OCI-LY3 (cell line): Measurements from ENCODE around the gene YWHAE.
A peak's percentile ranks its signal among the peaks of the same experiment; 100 is the strongest.
"Not testable (repeated sequence)": the region's sequence is repeated elsewhere in the genome, so short reads cannot be mapped to it uniquely, and the experiment has no call there.

Experiments used
- H2AFZ ChIP-seq: fragments of 200-600, 300-600 bp; shearing (Covaris generic); 2 replicates; pipeline ENCODE4 v1.6.0; 2014; ENCODE audit warnings: antibody characterized with exemption, low read depth, low read length
- H3K27ac ChIP-seq: fragments of 200-600, 300-600 bp; sonication (generic); 2 replicates; pipeline ENCODE4 v1.5.1; 2014; ENCODE audit warnings: mild to moderate bottlenecking, low read length, moderate library complexity, mixed read lengths
- H3K27me3 ChIP-seq: fragments of 200-600, 300-600 bp; sonication (generic); 2 replicates; pipeline ENCODE4 v1.6.1; 2014; ENCODE audit warnings: low read depth, low read length, mixed read lengths
- H3K36me3 ChIP-seq: fragments of 200-600, 300-600 bp; sonication (generic); replicated peaks from 2 replicates; pipeline ENCODE3; 2014; ENCODE audit warnings: low read depth, low read length, mixed read lengths
- H3K4me1 ChIP-seq: fragments of 300-600, 200-600 bp; sonication (generic); 2 replicates; pipeline ENCODE4 v1.6.1; 2014; ENCODE audit warnings: low read length, mixed read lengths
- H3K4me2 ChIP-seq: fragments of 200-600, 300-600 bp; sonication (generic); 2 replicates; pipeline ENCODE4 v1.6.1; 2014; ENCODE audit warnings: low read length, mixed read lengths
- H3K4me3 ChIP-seq: fragments of 300-600, 200-600 bp; sonication (generic); 2 replicates; pipeline ENCODE4 v1.5.1; 2014; ENCODE audit warnings: antibody characterized with exemption, mild to moderate bottlenecking, low read length, moderate library complexity
- H3K79me2 ChIP-seq: fragments of 300-600, 200-600 bp; shearing (Covaris generic); 2 replicates; pipeline ENCODE4 v1.6.1; 2014; ENCODE audit warnings: mild to moderate bottlenecking, low read length, mixed read lengths
- H3K9ac ChIP-seq: fragments of 300-600, 200-600 bp; shearing (Covaris generic); 2 replicates; pipeline ENCODE4 v1.6.0; 2014; ENCODE audit warnings: mild to moderate bottlenecking, low read length, moderate library complexity
- H3K9me3 ChIP-seq: fragments of 200-600, 300-600 bp; shearing (Covaris generic); 2 replicates; pipeline ENCODE4 v1.6.1; 2014; ENCODE audit warnings: low read length, mixed read lengths; ENCODE audit not compliant: insufficient read depth
- H4K20me1 ChIP-seq: fragments of 200-600, 300-600 bp; sonication (generic); 2 replicates; pipeline ENCODE4 v1.6.1; 2016; ENCODE audit warnings: low read length, mixed read lengths; ENCODE audit not compliant: insufficient read depth
- CTCF ChIP-seq: fragments of 200-600, 300-600 bp; sonication (generic); IDR thresholded peaks from 2 replicates; pipeline ENCODE4 v1.5.1; 2014; ENCODE audit warnings: antibody characterized with exemption, low read length, low read depth
- EZH2phosphoT487 ChIP-seq: fragments of 200-600 bp; shearing (Covaris generic); IDR thresholded peaks from 2 replicates; pipeline ENCODE4 v1.6.1; 2018; ENCODE audit warnings: antibody characterized with exemption, mixed run types, low read depth

The YWHAE gene

GRCh38 chr17:1379208-1379929 lies 20.7 kb downstream of the YWHAE start:
- H3K4me1 ChIP-seq = peaks cover 42% of the 10 kb centered on the region
- peaks cover 99% of the 10 kb centered on the region for H4K20me1 ChIP-seq

GRCh38 chr17:1378476-1378860 lies 21.6 kb downstream of the YWHAE start:
- H3K4me2 ChIP-seq, H3K9me3 ChIP-seq, H3K27ac ChIP-seq, H3K27me3 ChIP-seq, H2AFZ ChIP-seq, H3K4me3 ChIP-seq, H3K9ac ChIP-seq: not testable (repeated sequence)
- H3K4me1 ChIP-seq = peaks cover 44% of the 10 kb centered on the region
- peaks cover 17% of the 10 kb centered on the region for H3K36me3 ChIP-seq
- peaks cover 100% of the 10 kb centered on the region for H3K79me2 ChIP-seq
- H4K20me1 ChIP-seq = peaks cover 99% of the 10 kb centered on the region

More at GRCh38 chr17:1379208-1379929, 20.7 kb downstream of the YWHAE start:
- Histone ChIP-seq H3K9me3 (no peaks in the 10 kb centered on the region), H3K4me2 (no peak overlapping the region), H3K4me3 (no peak overlapping the region), H3K79me2 (peaks cover 100% of the 10 kb centered on the region), H3K9ac (no peak overlapping the region), H3K27ac (no peak overlapping the region), H3K36me3 (peaks cover 13% of the 10 kb centered on the region), H3K27me3 (no peaks in the 10 kb centered on the region), H2AFZ (no peak overlapping the region)
- no peak for TF ChIP-seq EZH2phosphoT487
- TF ChIP-seq CTCF = no peak

- TF ChIP-seq CTCF (no peak), EZH2phosphoT487 (no peak)
- Histone ChIP-seq H3K9ac (no peak overlapping the region), H3K27me3 (no peaks in the 10 kb centered on the region), H3K27ac (no peak overlapping the region), H2AFZ (no peak overlapping the region), H3K4me3 (no peak overlapping the region), H3K4me1 (peaks cover 44% of the 10 kb centered on the region), H3K79me2 (peaks cover 100% of the 10 kb centered on the region), H3K9me3 (no peaks in the 10 kb centered on the region), H3K4me2 (no peak overlapping the region), H3K36me3 (peaks cover 20% of the 10 kb centered on the region), H4K20me1 (peaks cover 99% of the 10 kb centered on the region)
These were observed 22.7 kb downstream of the YWHAE start for GRCh38 chr17:1377334-1377733.

- Histone ChIP-seq H3K4me2 (0 out of 2 replicates have a peak overlapping the region, but pooled peaks have one; percentile 14), H3K36me3 (peaks cover 22% of the 10 kb centered on the region), H4K20me1 (peaks cover 100% of the 10 kb centered on the region), H3K4me1 (peaks cover 44% of the 10 kb centered on the region), H3K79me2 (peaks cover 100% of the 10 kb centered on the region), H3K27me3 (no peaks in the 10 kb centered on the region), H3K9me3 (no peaks in the 10 kb centered on the region), H2AFZ (no peak overlapping the region), H3K27ac (no peak overlapping the region), H3K4me3 (no peak overlapping the region), H3K9ac (no peak overlapping the region)
- TF ChIP-seq CTCF (no peak), EZH2phosphoT487 (no peak)
These were observed 24.0 kb downstream of the YWHAE start for GRCh38 chr17:1376061-1376460.
